ENCODE results near the gene HIVEP2. TPM values are rescaled to one million over a fixed set of nuclear protein-coding genes. Genes with fewer than 3 reads are reported as not detected.

The HIVEP2 gene
- polyA plus RNA-seq, 3 donors, result 0.16 to 1.4 (median 0.64) TPM

DNA sequence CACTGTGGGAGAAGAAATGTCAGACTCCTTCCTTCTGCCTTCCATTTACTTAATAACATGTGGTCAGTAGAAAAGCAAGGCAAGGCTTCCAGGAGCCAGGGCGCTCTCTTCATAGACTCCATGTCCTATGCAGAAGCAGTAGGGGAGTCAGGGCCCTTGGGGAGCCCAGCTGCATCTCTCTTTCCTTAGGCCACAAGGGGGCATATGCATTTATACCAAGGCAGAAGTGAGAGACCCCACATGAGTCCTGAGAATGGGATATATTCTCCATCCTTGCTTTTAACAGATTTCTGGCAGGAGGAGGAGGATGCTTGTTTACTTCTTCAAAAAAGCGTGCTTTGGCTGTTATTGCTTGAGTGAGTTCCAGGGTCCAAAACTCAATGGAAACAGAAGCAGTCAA lies 198.5 kb downstream of the HIVEP2 start:
- peaks cover 0 to 3% (median 0%) of the 10 kb centered on the region in 7 donors for H3K9me3 Mint-ChIP-seq
- no CpG with 5 or more reads among the region's 2 CpGs for WGBS (ENCODE audit: insufficient coverage)
- H3K27ac ChIP-seq (ENCODE audit: low read depth in 1 of 2, low read length in 2 of 2), result no peak overlapping the region
- no peaks in the 10 kb centered on the region for H3K79me2 ChIP-seq (ENCODE audit: insufficient read depth, low read length)
- H3K36me3 Mint-ChIP-seq, result no peaks in the 10 kb centered on the region
- peak overlapping the region in 1 of 7 donors; percentile 8 for H3K27ac Mint-ChIP-seq
- H3K4me1 Mint-ChIP-seq, result no peaks in the 10 kb centered on the region
- no peak overlapping the region for H3K4me2 ChIP-seq (replicated peaks; ENCODE audit: extremely low read depth, low read length, poor library complexity, severe bottlenecking)
- H3K9ac ChIP-seq (ENCODE audit: insufficient read depth, low read length, poor library complexity, severe bottlenecking), result no peak overlapping the region
- no peaks in the 10 kb centered on the region for H3K9me3 ChIP-seq (replicated peaks in 1 of 2; ENCODE audit: control insufficient read depth in 1 of 2, insufficient read depth in 1 of 2, low read length in 2 of 2)
- no peaks in the 10 kb centered on the region for H3K4me1 ChIP-seq (ENCODE audit: control insufficient read depth in 1 of 2, insufficient read depth in 2 of 2, low read length in 2 of 2)
- no peaks in the 10 kb centered on the region for H3K36me3 ChIP-seq (replicated peaks in 1 of 2; ENCODE audit: control insufficient read depth in 1 of 2, insufficient read depth in 2 of 2, low read length in 2 of 2)
- no peak overlapping the region for H2AFZ ChIP-seq (ENCODE audit: insufficient read depth, low read depth, low read length, poor library complexity, severe bottlenecking)
- intact Hi-C loops (cut with micrococcal nuclease), result no loop called here
- H4K20me1 ChIP-seq (ENCODE audit: insufficient read depth, low read length), result no peaks in the 10 kb centered on the region
- H3K27me3 ChIP-seq (ENCODE audit: control insufficient read depth in 2 of 2, insufficient read depth in 2 of 2, low read length in 2 of 2), result no peaks in the 10 kb centered on the region
- no peak overlapping the region for H3K4me3 ChIP-seq (replicated peaks in 1 of 3; ENCODE audit: low read depth in 2 of 3, low read length in 3 of 3)
- peaks cover 0 to 5% (median 1%) of the 10 kb centered on the region in 3 donors for H3K27me3 Mint-ChIP-seq (ENCODE audit: low read depth in 3 of 3)
- TF ChIP-seq CTCF (IDR thresholded peaks at IDR 0.05), result peak; percentile 55
- DNase-seq, result peak in 2 of 3 donors; percentile 5 to 23
- no peak overlapping the region for H3K4me3 Mint-ChIP-seq

DNA sequence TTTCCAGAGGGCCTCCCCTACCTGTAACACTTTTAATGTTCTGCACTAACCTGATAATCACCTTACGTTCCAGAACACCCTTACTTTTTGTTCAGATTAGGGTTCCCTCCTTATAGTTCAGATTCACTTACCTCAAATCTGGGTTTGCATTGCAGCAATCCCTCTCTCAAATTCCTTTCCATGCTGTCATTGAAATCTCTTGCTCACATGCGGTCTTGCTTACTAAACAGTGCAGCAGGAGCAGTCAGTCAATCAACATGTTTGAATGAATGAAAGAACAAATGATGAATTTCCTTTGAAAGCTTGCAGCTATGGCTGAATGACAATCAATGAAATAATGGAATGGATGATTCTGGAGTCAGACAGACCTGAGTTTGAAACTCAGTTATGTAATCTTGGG lies 200.1 kb downstream of the HIVEP2 start:
- Histone ChIP-seq H3K36me3 (replicated peaks in 1 of 2; ENCODE audit: control insufficient read depth in 1 of 2, insufficient read depth in 2 of 2, low read length in 2 of 2) (no peaks in the 10 kb centered on the region), H3K4me1 (ENCODE audit: control insufficient read depth in 1 of 2, insufficient read depth in 2 of 2, low read length in 2 of 2) (no peaks in the 10 kb centered on the region), H2AFZ (ENCODE audit: insufficient read depth, low read depth, low read length, poor library complexity, severe bottlenecking) (no peak overlapping the region), H3K4me3 (replicated peaks in 1 of 3; ENCODE audit: low read depth in 2 of 3, low read length in 3 of 3) (no peak overlapping the region), H3K79me2 (ENCODE audit: insufficient read depth, low read length) (no peaks in the 10 kb centered on the region), H3K27ac (ENCODE audit: low read depth in 1 of 2, low read length in 2 of 2) (no peak overlapping the region), H3K9ac (ENCODE audit: insufficient read depth, low read length, poor library complexity, severe bottlenecking) (no peak overlapping the region), H4K20me1 (ENCODE audit: insufficient read depth, low read length) (no peaks in the 10 kb centered on the region), H3K9me3 (replicated peaks in 1 of 2; ENCODE audit: control insufficient read depth in 1 of 2, insufficient read depth in 1 of 2, low read length in 2 of 2) (no peaks in the 10 kb centered on the region), H3K4me2 (replicated peaks; ENCODE audit: extremely low read depth, low read length, poor library complexity, severe bottlenecking) (no peak overlapping the region), H3K27me3 (ENCODE audit: control insufficient read depth in 2 of 2, insufficient read depth in 2 of 2, low read length in 2 of 2) (no peaks in the 10 kb centered on the region)
- H3K4me1 Mint-ChIP-seq, result no peaks in the 10 kb centered on the region
- peaks cover 0 to 5% (median 1%) of the 10 kb centered on the region in 3 donors for H3K27me3 Mint-ChIP-seq (ENCODE audit: low read depth in 3 of 3)
- DNase-seq, result no peak
- H3K4me3 Mint-ChIP-seq, result no peak overlapping the region
- peak overlapping the region in 1 of 7 donors; percentile 44 for H3K27ac Mint-ChIP-seq
- 94% methylated on average over 2 of the region's 2 CpGs for WGBS (ENCODE audit: insufficient coverage)
- intact Hi-C loops (cut with micrococcal nuclease), result no loop called here
- H3K9me3 Mint-ChIP-seq, result peaks cover 0 to 4% (median 0%) of the 10 kb centered on the region in 7 donors
- H3K36me3 Mint-ChIP-seq, result no peaks in the 10 kb centered on the region
- no peak for TF ChIP-seq CTCF (IDR thresholded peaks at IDR 0.05)
